ENCODE data around the gene RGMB. TPM values are rescaled to one million over a fixed set of nuclear protein-coding genes. Genes with fewer than 3 reads are reported as not detected.
A peak's percentile ranks its signal among the peaks of the same experiment; 100 is the strongest.

The RGMB gene
- total and polyA plus RNA-seq, 4 donors = 2.5 to 5.3 (median 3.0) TPM

GRCh38 chr5:98775246-98776065 lies 2.0 kb downstream of the RGMB start:
- Histone ChIP-seq H3K9me3 (ENCODE audit: control insufficient read depth in 4 of 4, low read length in 3 of 4) (no peaks in the 10 kb centered on the region), H3K4me3 (ENCODE audit: low read depth in 1 of 3, low read length in 3 of 3) (peak overlapping the region in 2 of 3 donors; percentile 79 to 95), H3K9ac (ENCODE audit: low read depth in 1 of 2, low read length in 2 of 2) (no peak overlapping the region), H3K27ac (ENCODE audit: low read depth in 1 of 2, low read length in 2 of 2) (no peak overlapping the region), H3K4me1 (ENCODE audit: control insufficient read depth in 4 of 4, insufficient read depth in 4 of 4, low read length in 3 of 4) (peaks cover 0 to 57% (median 31%) of the 10 kb centered on the region in 4 donors), H3K27me3 (ENCODE audit: control insufficient read depth in 4 of 4, insufficient read depth in 4 of 4, low read length in 3 of 4) (no peaks in the 10 kb centered on the region), H3K36me3 (ENCODE audit: control insufficient read depth in 4 of 4, insufficient read depth in 3 of 4, low read depth in 1 of 4, low read length in 3 of 4) (no peaks in the 10 kb centered on the region)
- whole genome bisulfite sequencing = 79% methylated on average over 12 of the region's 12 CpGs
- TF ChIP-seq HNF4A (conservative IDR thresholded peaks at IDR 0.05) = no peak
- TF ChIP-seq GABPA (IDR thresholded peaks at IDR 0.05 in 1 of 2, conservative IDR thresholded peaks at IDR 0.05 in 1 of 2) = no peak
- TF ChIP-seq, protein P1, sequence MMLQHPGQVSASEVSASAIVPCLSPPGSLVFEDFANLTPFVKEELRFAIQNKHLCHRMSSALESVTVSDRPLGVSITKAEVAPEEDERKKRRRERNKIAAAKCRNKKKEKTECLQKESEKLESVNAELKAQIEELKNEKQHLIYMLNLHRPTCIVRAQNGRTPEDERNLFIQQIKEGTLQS (IDR thresholded peaks at IDR 0.05) = no peak
- TF ChIP-seq, protein P2, sequence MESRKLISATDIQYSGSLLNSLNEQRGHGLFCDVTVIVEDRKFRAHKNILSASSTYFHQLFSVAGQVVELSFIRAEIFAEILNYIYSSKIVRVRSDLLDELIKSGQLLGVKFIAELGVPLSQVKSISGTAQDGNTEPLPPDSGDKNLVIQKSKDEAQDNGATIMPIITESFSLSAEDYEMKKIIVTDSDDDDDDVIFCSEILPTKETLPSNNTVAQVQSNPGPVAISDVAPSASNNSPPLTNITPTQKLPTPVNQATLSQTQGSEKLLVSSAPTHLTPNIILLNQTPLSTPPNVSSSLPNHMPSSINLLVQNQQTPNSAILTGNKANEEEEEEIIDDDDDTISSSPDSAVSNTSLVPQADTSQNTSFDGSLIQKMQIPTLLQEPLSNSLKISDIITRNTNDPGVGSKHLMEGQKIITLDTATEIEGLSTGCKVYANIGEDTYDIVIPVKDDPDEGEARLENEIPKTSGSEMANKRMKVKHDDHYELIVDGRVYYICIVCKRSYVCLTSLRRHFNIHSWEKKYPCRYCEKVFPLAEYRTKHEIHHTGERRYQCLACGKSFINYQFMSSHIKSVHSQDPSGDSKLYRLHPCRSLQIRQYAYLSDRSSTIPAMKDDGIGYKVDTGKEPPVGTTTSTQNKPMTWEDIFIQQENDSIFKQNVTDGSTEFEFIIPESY (IDR thresholded peaks at IDR 0.05) = no peak
- TF ChIP-seq MAX (IDR thresholded peaks at IDR 0.05) = no peak
- no peak for DNase-seq (ENCODE audit: low spot score)

DNA sequence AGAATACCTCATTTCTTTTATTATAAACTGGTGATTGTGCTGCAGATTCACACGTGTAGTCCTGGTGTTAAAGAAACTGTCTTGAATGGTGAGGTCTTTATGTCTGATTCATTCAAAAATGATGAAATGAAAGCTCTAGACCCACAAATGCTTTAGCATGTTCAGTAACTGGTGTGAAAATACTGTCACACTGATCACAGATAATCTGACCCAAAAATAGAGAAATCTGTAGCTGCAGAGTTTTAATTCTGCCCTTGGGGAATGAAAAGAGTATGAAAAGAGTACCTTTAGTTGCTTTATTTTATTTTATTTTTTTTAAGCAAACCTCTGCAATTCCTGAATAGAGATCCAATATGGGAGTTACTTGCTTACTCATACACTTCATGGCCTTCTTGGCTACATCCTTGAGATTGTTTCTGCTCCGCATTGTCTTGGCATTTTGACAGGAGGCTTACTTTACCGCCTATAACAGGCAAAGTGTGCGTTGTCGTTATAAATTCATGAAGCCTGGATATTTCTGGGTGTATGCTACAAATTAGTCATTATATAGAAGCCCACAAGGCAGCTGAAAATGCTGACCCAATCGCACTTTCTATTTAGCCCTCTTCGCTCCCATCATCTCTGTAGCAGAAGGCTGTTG lies 2.7 kb downstream of the RGMB start:
- Histone ChIP-seq H3K36me3 (ENCODE audit: control insufficient read depth in 4 of 4, insufficient read depth in 3 of 4, low read depth in 1 of 4, low read length in 3 of 4) (peaks cover 0 to 2% (median 0%) of the 10 kb centered on the region in 4 donors), H3K4me1 (ENCODE audit: control insufficient read depth in 4 of 4, insufficient read depth in 4 of 4, low read length in 3 of 4) (peaks cover 0 to 50% (median 25%) of the 10 kb centered on the region in 4 donors), H3K9ac (ENCODE audit: low read depth in 1 of 2, low read length in 2 of 2) (no peak overlapping the region), H3K27me3 (ENCODE audit: control insufficient read depth in 4 of 4, insufficient read depth in 4 of 4, low read length in 3 of 4) (no peaks in the 10 kb centered on the region), H3K4me3 (ENCODE audit: low read depth in 1 of 3, low read length in 3 of 3) (no peak overlapping the region), H3K27ac (ENCODE audit: low read depth in 1 of 2, low read length in 2 of 2) (no peak overlapping the region), H3K9me3 (ENCODE audit: control insufficient read depth in 4 of 4, low read length in 3 of 4) (no peaks in the 10 kb centered on the region)
- WGBS = 85% methylated on average over 7 of the region's 7 CpGs
- DNase-seq (ENCODE audit: low spot score) = no peak
- TF ChIP-seq, protein P2 (IDR thresholded peaks at IDR 0.05) = no peak
- no peak for TF ChIP-seq MAX (IDR thresholded peaks at IDR 0.05)
- TF ChIP-seq TAF1 (conservative IDR thresholded peaks at IDR 0.05) = no peak
- no peak for TF ChIP-seq FOXA2 (IDR thresholded peaks at IDR 0.05)
- TF ChIP-seq, protein P3, sequence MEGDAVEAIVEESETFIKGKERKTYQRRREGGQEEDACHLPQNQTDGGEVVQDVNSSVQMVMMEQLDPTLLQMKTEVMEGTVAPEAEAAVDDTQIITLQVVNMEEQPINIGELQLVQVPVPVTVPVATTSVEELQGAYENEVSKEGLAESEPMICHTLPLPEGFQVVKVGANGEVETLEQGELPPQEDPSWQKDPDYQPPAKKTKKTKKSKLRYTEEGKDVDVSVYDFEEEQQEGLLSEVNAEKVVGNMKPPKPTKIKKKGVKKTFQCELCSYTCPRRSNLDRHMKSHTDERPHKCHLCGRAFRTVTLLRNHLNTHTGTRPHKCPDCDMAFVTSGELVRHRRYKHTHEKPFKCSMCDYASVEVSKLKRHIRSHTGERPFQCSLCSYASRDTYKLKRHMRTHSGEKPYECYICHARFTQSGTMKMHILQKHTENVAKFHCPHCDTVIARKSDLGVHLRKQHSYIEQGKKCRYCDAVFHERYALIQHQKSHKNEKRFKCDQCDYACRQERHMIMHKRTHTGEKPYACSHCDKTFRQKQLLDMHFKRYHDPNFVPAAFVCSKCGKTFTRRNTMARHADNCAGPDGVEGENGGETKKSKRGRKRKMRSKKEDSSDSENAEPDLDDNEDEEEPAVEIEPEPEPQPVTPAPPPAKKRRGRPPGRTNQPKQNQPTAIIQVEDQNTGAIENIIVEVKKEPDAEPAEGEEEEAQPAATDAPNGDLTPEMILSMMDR (IDR thresholded peaks at IDR 0.05; ENCODE audit: low read depth, low read length, missing input control) = no peak
- TF ChIP-seq JUND (IDR thresholded peaks at IDR 0.05) = no peak
- no peak for TF ChIP-seq HNF4G (IDR thresholded peaks at IDR 0.05)
- TF ChIP-seq, protein P1 (IDR thresholded peaks at IDR 0.05) = no peak
- no peak for TF ChIP-seq HNF4A (conservative IDR thresholded peaks at IDR 0.05)
- TF ChIP-seq RXRA (IDR thresholded peaks at IDR 0.05) = no peak
- no peak for TF ChIP-seq RAD21 (IDR thresholded peaks at IDR 0.05)
- no peak for TF ChIP-seq YY1 (IDR thresholded peaks at IDR 0.05)
- no peak for TF ChIP-seq GABPA (IDR thresholded peaks at IDR 0.05 in 1 of 2, conservative IDR thresholded peaks at IDR 0.05 in 1 of 2)
- TF ChIP-seq SP1 (IDR thresholded peaks at IDR 0.05) = no peak
- TF ChIP-seq, protein P4, sequence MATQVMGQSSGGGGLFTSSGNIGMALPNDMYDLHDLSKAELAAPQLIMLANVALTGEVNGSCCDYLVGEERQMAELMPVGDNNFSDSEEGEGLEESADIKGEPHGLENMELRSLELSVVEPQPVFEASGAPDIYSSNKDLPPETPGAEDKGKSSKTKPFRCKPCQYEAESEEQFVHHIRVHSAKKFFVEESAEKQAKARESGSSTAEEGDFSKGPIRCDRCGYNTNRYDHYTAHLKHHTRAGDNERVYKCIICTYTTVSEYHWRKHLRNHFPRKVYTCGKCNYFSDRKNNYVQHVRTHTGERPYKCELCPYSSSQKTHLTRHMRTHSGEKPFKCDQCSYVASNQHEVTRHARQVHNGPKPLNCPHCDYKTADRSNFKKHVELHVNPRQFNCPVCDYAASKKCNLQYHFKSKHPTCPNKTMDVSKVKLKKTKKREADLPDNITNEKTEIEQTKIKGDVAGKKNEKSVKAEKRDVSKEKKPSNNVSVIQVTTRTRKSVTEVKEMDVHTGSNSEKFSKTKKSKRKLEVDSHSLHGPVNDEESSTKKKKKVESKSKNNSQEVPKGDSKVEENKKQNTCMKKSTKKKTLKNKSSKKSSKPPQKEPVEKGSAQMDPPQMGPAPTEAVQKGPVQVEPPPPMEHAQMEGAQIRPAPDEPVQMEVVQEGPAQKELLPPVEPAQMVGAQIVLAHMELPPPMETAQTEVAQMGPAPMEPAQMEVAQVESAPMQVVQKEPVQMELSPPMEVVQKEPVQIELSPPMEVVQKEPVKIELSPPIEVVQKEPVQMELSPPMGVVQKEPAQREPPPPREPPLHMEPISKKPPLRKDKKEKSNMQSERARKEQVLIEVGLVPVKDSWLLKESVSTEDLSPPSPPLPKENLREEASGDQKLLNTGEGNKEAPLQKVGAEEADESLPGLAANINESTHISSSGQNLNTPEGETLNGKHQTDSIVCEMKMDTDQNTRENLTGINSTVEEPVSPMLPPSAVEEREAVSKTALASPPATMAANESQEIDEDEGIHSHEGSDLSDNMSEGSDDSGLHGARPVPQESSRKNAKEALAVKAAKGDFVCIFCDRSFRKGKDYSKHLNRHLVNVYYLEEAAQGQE (IDR thresholded peaks at IDR 0.05) = no peak
- TF ChIP-seq EGR1 (IDR thresholded peaks at IDR 0.05; ENCODE audit: low read depth in 2 of 2) = no peak
- no peak for TF ChIP-seq FOXA1 (IDR thresholded peaks at IDR 0.05)
- no peak for TF ChIP-seq NR2F2 (IDR thresholded peaks at IDR 0.05)
